ENCODE results near the gene MEGF10. TPM values are rescaled to one million over a fixed set of nuclear protein-coding genes. Genes with fewer than 3 reads are reported as not detected.

The MEGF10 gene
- total and polyA plus RNA-seq, 5 experiments from 2014 or later = 0.22 TPM; not detected in 4

Other genes with a start within 250 kb of the MEGF10 start
- gene C5orf63, start 217.3 kb upstream of the MEGF10 start, total RNA-seq = 10 to 100 TPM; 19.2 to 23.7 TPM
- 1 to 10 TPM; 4.2 to 5.7 (median 4.6) TPM for gene C5orf63, start 217.3 kb upstream of the MEGF10 start, polyA plus RNA-seq
- 10 to 100 TPM; 44.9 to 45.6 TPM for gene PRRC1, start 226.8 kb downstream of the MEGF10 start, total RNA-seq
- 10 to 100 TPM; 28.7 to 39.6 (median 32.8) TPM for gene PRRC1, start 226.8 kb downstream of the MEGF10 start, polyA plus RNA-seq